HepG2 (cell line): ENCODE results near the gene ZBTB14. TPM values are rescaled to one million over a fixed set of nuclear protein-coding genes. Genes with fewer than 3 reads are reported as not detected.
A peak's percentile ranks its signal among the peaks of the same experiment; 100 is the strongest.

Source experiments
- ATRX ChIP-seq: sonication (generic); formaldehyde crosslinking; IDR thresholded peaks from 2 replicates; pipeline ENCODE4 v1.4.0; 2020; ENCODE audit warnings: missing genetic modification reagents, borderline replicate concordance
- BCL6 ChIP-seq: IDR thresholded peaks from 2 replicates; pipeline ENCODE4 v1.6.1; 2016; ENCODE audit warnings: missing genetic modification reagents, missing compliant biosample characterization
- DNMT1 ChIP-seq: sonication (generic); formaldehyde crosslinking; IDR thresholded peaks from 2 replicates; pipeline ENCODE4 v1.5.1; 2020; ENCODE audit warnings: mild to moderate bottlenecking, missing genetic modification reagents
- JARID2 ChIP-seq: sonication (generic); formaldehyde crosslinking; IDR thresholded peaks from 2 replicates; pipeline ENCODE4 v1.8.1; 2023; ENCODE audit warnings: missing genetic modification reagents, inconsistent platforms; ENCODE audit not compliant: insufficient replicate concordance
- NAIF1 ChIP-seq: sonication (generic); formaldehyde crosslinking; IDR thresholded peaks from 2 replicates; pipeline ENCODE4 v1.5.0; 2020; ENCODE audit warnings: mild to moderate bottlenecking, missing genetic modification reagents, borderline replicate concordance
- NR2F6 ChIP-seq, 2 experiments: IDR thresholded peaks; 2 replicates each; pipeline ENCODE4 v1.6.1; 2016; ENCODE audit warnings: antibody characterized with exemption in 1 of 2, mild to moderate bottlenecking in 1 of 2
- PAWR ChIP-seq: sonication (generic); formaldehyde crosslinking; IDR thresholded peaks from 2 replicates; pipeline ENCODE4 v1.4.0; 2020; ENCODE audit warnings: missing genetic modification reagents, mild to moderate bottlenecking, borderline replicate concordance
- SNAPC2 ChIP-seq: sonication (generic); formaldehyde crosslinking; IDR thresholded peaks from 2 replicates; pipeline ENCODE4 v1.8.1; 2022; ENCODE audit warnings: mild to moderate bottlenecking, missing genetic modification reagents
- SSRP1 ChIP-seq: IDR thresholded peaks from 2 replicates; pipeline ENCODE4 v1.6.1; 2016; ENCODE audit warnings: control low read depth
- ZBTB7B ChIP-seq: sonication (generic); formaldehyde crosslinking; IDR thresholded peaks from 2 replicates; pipeline ENCODE4 v1.4.0; 2020; ENCODE audit warnings: missing genetic modification reagents
- ZNF12 ChIP-seq: sonication (generic); formaldehyde crosslinking; IDR thresholded peaks from 2 replicates; pipeline ENCODE4 v1.5.0; 2020; ENCODE audit warnings: missing genetic modification reagents
- polyA plus RNA-seq, 8 experiments: library from polyadenylated mRNA; depleted of rRNA in 3 of 8; stranded (reverse) in 7 of 8; unstranded in 1 of 8; fragments of >200 nt; fragmentation: Illumina TruSeq in 4 of 8; extraction: Trizol in 4 of 8; gene quantifications; 2 replicates each; pipeline versions ENCODE4 v1.2.1 to v1.2.3, GENCODE V29; 2011 to 2016; ENCODE audit warnings: low read depth in 4 of 8, missing spikeins in 1 of 8, mixed read lengths in 1 of 8; ENCODE audit not compliant: insufficient read depth in 1 of 8
- total RNA-seq, 5 experiments: library from RNA; depleted of rRNA; stranded (reverse); fragments of >200 nt; fragmentation: Illumina TruSeq; extraction: Trizol; gene quantifications; 2 replicates each; pipeline ENCODE4 v1.2.3, GENCODE V29; 2016; ENCODE audit warnings: low read depth in 1 of 5
- TF ChIP-seq, protein P1 (sequence below): sonication (generic); formaldehyde crosslinking; IDR thresholded peaks from 2 replicates; pipeline ENCODE4 v1.9.0; 2021; ENCODE audit warnings: mild to moderate bottlenecking, missing genetic modification reagents
- TF ChIP-seq, protein P2 (sequence below): IDR thresholded peaks from 2 replicates; pipeline ENCODE4 v1.6.1; 2016; ENCODE audit warnings: missing biosample characterization, missing genetic modification reagents, low read depth
- TF ChIP-seq, protein P3 (sequence below): sonication (generic); formaldehyde crosslinking; IDR thresholded peaks from 2 replicates; pipeline ENCODE4 v1.8.0; 2022; ENCODE audit warnings: missing genetic modification reagents, mild to moderate bottlenecking, inconsistent platforms, borderline replicate concordance
- TF ChIP-seq, protein P4 (sequence below): sonication (generic); formaldehyde crosslinking; IDR thresholded peaks from 2 replicates; pipeline ENCODE4 v1.9.0; 2021; ENCODE audit warnings: missing genetic modification reagents, borderline replicate concordance
- TF ChIP-seq, protein P5 (sequence below): sonication (generic); formaldehyde crosslinking; IDR thresholded peaks from 2 replicates; pipeline ENCODE4 v1.5.0; 2020; ENCODE audit warnings: missing genetic modification reagents, mild to moderate bottlenecking, borderline replicate concordance

The ZBTB14 gene
- total and polyA plus RNA-seq, 2 of the 13 experiments (the other 11 are each of a cell fraction or from before 2014, with no cell fraction given) = 8.0 to 14.4 TPM

DNA sequence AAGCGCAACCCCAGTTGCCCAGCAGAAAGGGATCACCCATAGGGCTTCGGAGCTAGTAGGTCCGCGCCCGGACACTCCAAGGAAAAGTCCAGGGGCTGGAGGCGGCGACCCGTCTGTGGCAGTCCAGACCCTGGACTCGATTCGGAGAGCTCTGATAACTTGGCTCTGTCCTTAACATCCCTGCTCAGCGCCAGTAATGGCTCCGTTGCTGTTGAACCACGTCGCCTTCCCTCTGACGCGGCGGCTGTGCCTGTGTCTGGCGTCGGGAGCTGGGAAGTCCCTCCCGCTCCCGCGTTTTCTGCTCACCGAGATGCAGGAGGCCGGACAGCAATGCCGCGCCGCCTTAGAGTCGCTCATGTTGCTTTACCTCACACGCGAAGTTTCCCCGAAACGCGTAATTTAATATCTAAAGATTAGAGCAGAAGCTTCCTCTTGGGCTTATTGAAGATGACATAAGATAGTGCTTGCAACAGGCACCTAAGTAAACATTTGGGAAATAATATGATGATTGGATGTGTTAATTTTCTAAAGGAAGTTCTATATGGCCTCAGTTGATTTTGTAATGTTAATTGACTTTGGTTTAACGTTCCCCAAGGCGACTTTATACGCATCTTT is 1.3 kb upstream of the ZBTB14 start (continued):
- TF ChIP-seq, protein P1, sequence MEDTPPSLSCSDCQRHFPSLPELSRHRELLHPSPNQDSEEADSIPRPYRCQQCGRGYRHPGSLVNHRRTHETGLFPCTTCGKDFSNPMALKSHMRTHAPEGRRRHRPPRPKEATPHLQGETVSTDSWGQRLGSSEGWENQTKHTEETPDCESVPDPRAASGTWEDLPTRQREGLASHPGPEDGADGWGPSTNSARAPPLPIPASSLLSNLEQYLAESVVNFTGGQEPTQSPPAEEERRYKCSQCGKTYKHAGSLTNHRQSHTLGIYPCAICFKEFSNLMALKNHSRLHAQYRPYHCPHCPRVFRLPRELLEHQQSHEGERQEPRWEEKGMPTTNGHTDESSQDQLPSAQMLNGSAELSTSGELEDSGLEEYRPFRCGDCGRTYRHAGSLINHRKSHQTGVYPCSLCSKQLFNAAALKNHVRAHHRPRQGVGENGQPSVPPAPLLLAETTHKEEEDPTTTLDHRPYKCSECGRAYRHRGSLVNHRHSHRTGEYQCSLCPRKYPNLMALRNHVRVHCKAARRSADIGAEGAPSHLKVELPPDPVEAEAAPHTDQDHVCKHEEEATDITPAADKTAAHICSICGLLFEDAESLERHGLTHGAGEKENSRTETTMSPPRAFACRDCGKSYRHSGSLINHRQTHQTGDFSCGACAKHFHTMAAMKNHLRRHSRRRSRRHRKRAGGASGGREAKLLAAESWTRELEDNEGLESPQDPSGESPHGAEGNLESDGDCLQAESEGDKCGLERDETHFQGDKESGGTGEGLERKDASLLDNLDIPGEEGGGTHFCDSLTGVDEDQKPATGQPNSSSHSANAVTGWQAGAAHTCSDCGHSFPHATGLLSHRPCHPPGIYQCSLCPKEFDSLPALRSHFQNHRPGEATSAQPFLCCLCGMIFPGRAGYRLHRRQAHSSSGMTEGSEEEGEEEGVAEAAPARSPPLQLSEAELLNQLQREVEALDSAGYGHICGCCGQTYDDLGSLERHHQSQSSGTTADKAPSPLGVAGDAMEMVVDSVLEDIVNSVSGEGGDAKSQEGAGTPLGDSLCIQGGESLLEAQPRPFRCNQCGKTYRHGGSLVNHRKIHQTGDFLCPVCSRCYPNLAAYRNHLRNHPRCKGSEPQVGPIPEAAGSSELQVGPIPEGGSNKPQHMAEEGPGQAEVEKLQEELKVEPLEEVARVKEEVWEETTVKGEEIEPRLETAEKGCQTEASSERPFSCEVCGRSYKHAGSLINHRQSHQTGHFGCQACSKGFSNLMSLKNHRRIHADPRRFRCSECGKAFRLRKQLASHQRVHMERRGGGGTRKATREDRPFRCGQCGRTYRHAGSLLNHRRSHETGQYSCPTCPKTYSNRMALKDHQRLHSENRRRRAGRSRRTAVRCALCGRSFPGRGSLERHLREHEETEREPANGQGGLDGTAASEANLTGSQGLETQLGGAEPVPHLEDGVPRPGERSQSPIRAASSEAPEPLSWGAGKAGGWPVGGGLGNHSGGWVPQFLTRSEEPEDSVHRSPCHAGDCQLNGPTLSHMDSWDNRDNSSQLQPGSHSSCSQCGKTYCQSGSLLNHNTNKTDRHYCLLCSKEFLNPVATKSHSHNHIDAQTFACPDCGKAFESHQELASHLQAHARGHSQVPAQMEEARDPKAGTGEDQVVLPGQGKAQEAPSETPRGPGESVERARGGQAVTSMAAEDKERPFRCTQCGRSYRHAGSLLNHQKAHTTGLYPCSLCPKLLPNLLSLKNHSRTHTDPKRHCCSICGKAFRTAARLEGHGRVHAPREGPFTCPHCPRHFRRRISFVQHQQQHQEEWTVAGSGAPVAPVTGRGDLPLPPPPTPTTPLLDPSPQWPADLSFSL (CRISPR knock-in tag) = no peak
- TF ChIP-seq ATRX (CRISPR knock-in tag) (no peak), DNMT1 (CRISPR knock-in tag) (no peak), BCL6 (CRISPR knock-in tag) (no peak; the same call in 1 of the 2 replicates), JARID2 (CRISPR knock-in tag) (no peak), ZNF12 (no peak), SSRP1 (CRISPR knock-in tag) (no peak), ZBTB7B (no peak), NAIF1 (CRISPR knock-in tag) (no peak), NR2F6 (IDR thresholded peaks at IDR 0.05) (no peak), NR2F6 (CRISPR knock-in tag; IDR thresholded peaks at IDR 0.05) (no peak), PAWR (no peak), SNAPC2 (CRISPR knock-in tag) (no peak)
- TF ChIP-seq, protein P2, sequence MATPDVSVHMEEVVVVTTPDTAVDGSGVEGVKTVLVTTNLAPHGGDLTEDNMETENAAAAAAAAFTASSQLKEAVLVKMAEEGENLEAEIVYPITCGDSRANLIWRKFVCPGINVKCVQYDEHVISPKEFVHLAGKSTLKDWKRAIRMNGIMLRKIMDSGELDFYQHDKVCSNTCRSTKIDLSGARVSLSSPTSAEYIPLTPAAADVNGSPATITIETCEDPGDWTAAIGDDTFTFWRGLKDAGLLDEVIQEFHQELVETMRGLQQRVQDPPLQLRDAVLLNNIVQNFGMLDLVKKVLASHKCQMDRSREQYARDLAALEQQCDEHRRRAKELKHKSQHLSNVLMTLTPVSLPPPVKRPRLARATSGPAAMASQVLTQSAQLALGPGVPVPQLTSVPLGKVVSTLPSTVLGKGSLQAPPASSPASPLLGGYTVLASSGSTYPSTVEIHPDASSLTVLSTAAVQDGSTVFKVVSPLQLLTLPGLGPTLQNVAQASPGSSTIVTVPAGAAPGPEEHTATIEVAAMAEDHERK = no peak
- TF ChIP-seq, protein P3, sequence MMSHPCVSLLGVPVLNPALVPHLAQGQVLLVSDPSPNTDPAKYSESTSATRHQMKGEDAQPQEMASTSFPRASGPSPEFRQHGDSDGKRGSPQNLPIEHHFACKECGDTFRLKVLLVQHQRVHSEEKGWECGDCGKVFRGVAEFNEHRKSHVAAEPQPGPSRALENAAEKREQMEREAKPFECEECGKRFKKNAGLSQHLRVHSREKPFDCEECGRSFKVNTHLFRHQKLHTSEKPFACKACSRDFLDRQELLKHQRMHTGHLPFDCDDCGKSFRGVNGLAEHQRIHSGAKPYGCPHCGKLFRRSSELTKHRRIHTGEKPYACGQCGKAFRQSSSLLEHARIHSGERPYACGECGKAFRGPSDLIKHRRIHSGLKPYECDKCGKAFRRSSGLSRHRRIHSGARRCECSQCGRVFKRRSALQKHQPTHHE = no peak
- TF ChIP-seq, protein P4, sequence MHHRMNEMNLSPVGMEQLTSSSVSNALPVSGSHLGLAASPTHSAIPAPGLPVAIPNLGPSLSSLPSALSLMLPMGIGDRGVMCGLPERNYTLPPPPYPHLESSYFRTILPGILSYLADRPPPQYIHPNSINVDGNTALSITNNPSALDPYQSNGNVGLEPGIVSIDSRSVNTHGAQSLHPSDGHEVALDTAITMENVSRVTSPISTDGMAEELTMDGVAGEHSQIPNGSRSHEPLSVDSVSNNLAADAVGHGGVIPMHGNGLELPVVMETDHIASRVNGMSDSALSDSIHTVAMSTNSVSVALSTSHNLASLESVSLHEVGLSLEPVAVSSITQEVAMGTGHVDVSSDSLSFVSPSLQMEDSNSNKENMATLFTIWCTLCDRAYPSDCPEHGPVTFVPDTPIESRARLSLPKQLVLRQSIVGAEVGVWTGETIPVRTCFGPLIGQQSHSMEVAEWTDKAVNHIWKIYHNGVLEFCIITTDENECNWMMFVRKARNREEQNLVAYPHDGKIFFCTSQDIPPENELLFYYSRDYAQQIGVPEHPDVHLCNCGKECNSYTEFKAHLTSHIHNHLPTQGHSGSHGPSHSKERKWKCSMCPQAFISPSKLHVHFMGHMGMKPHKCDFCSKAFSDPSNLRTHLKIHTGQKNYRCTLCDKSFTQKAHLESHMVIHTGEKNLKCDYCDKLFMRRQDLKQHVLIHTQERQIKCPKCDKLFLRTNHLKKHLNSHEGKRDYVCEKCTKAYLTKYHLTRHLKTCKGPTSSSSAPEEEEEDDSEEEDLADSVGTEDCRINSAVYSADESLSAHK (CRISPR knock-in tag) = 0 out of 2 replicates have a peak, but pooled peaks have one; percentile 53
- TF ChIP-seq, protein P5, sequence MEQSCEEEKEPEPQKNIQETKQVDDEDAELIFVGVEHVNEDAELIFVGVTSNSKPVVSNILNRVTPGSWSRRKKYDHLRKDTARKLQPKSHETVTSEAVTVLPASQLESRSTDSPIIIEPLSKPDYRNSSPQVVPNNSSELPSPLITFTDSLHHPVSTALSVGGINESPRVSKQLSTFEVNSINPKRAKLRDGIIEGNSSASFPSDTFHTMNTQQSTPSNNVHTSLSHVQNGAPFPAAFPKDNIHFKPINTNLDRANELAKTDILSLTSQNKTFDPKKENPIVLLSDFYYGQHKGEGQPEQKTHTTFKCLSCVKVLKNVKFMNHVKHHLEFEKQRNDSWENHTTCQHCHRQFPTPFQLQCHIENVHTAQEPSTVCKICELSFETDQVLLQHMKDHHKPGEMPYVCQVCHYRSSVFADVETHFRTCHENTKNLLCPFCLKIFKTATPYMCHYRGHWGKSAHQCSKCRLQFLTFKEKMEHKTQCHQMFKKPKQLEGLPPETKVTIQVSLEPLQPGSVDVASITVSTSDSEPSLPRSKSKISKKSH (CRISPR knock-in tag) = peak; percentile 68; the same call in 1 of the 2 replicates
